WTC11 (cell line): ENCODE results near the gene RAD18.

Source experiments
- AR ChIP-seq: fragments of 250-450 bp; sonication (Bioruptor Pico); IDR thresholded peaks from 2 replicates; pipeline ENCODE4 v1.9.0; 2021; ENCODE audit warnings: mild to moderate bottlenecking
- ATF2 ChIP-seq: sonication (generic); formaldehyde crosslinking; IDR thresholded peaks from 2 replicates; pipeline ENCODE4 v1.8.1; 2022; ENCODE audit warnings: low read depth, missing genetic modification reagents, borderline replicate concordance
- CDX4 ChIP-seq: fragments of 250-450 bp; sonication (Bioruptor Pico); IDR thresholded peaks from 2 replicates; pipeline ENCODE4 v1.9.0; 2021; ENCODE audit warnings: moderate library complexity, mild to moderate bottlenecking, inconsistent platforms, borderline replicate concordance
- CTCF ChIP-seq: fragments of 200-600 bp; IDR thresholded peaks from 2 replicates; pipeline ENCODE4 v1.8.0; 2022; ENCODE audit warnings: antibody characterized with exemption
- E2F1 ChIP-seq: sonication (generic); formaldehyde crosslinking; IDR thresholded peaks from 2 replicates; pipeline ENCODE4 v1.8.0; 2022; ENCODE audit warnings: mild to moderate bottlenecking, missing genetic modification reagents
- ELF4 ChIP-seq: sonication (generic); formaldehyde crosslinking; IDR thresholded peaks from 2 replicates; pipeline ENCODE4 v1.8.1; 2022; ENCODE audit warnings: low read depth, mild to moderate bottlenecking, moderate library complexity, missing genetic modification reagents
- SP1 ChIP-seq: sonication (generic); formaldehyde crosslinking; conservative IDR thresholded peaks from 2 replicates; pipeline ENCODE4 v1.8.1; 2022; ENCODE audit warnings: missing genetic modification reagents
- STAT6 ChIP-seq: sonication (generic); formaldehyde crosslinking; conservative IDR thresholded peaks from 2 replicates; pipeline ENCODE4 v1.8.1; 2023; ENCODE audit warnings: mild to moderate bottlenecking, low read depth, missing genetic modification reagents, moderate library complexity
- USF2 ChIP-seq: sonication (generic); formaldehyde crosslinking; IDR thresholded peaks from 2 replicates; pipeline ENCODE4 v1.8.1; 2023; ENCODE audit warnings: mild to moderate bottlenecking, missing genetic modification reagents, moderate library complexity
- ZNF281 ChIP-seq: sonication (generic); formaldehyde crosslinking; IDR thresholded peaks from 2 replicates; pipeline ENCODE4 v1.8.0; 2023; ENCODE audit warnings: mild to moderate bottlenecking, missing genetic modification reagents

- TF ChIP-seq ELF4 (no peak), USF2 (CRISPR knock-in tag) (no peak), STAT6 (CRISPR knock-in tag) (no peak), CTCF (no peak), SP1 (CRISPR knock-in tag) (no peak), CDX4 (CRISPR knock-in tag) (no peak), ZNF281 (CRISPR knock-in tag) (no peak), AR (no peak), ATF2 (CRISPR knock-in tag) (no peak), E2F1 (CRISPR knock-in tag) (no peak)
Observed at GRCh38 chr3:8979262-8979661, 16.0 kb upstream of the RAD18 start.
